Right lobe of liver (tissue), 6 donors: Measurements from ENCODE around the gene TSHZ1. TPM values are rescaled to one million over a fixed set of nuclear protein-coding genes. Genes with fewer than 3 reads are reported as not detected.
A peak's percentile ranks its signal among the peaks of the same experiment; 100 is the strongest.

ENCODE experiments used
- ATAC-seq, 4 donors: fragments of 200-7000 bp; cut with Tn5 transposase; one replicate each; pipeline ENCODE4 v1.9.1; 2020; ENCODE audit warnings: mild to moderate bottlenecking in 4 of 4, moderate library complexity in 4 of 4
- DNase-seq, 3 donors: peaks; one replicate each; pipeline ENCODE4 v3.0.0-alpha.2; 2020
- H3K27ac ChIP-seq, 3 donors: fragments of 200-600 bp; one replicate each; pipeline ENCODE4 v1.8.0; 2022
- H3K27me3 ChIP-seq, 2 donors: fragments of 200-600 bp; one replicate each; pipeline ENCODE4 v1.8.0; 2022
- H3K36me3 ChIP-seq, 4 donors: fragments of 200-600 bp; sonication (generic) in 1 of 4; one replicate each; pipeline versions ENCODE4 v1.5.1 to v1.8.0; 2017 to 2022; ENCODE audit warnings: control low read depth in 1 of 4
- H3K4me1 ChIP-seq, 4 donors: fragments of 200-600 bp; sonication (generic) in 1 of 4; one replicate each; pipeline versions ENCODE4 v1.5.1 to v1.8.0; 2017 to 2022; ENCODE audit warnings: control low read depth in 1 of 4
- H3K4me3 ChIP-seq, 3 donors: fragments of 200-600 bp; one replicate each; pipeline ENCODE4 v1.8.0; 2022
- H3K9me3 ChIP-seq, 4 donors: fragments of 200-600 bp; sonication (generic) in 1 of 4; one replicate each; pipeline versions ENCODE4 v1.5.1 to v1.8.0; 2017 to 2022; ENCODE audit warnings: control low read depth in 1 of 4
- POLR2A ChIP-seq: fragments of 450-650 bp; IDR thresholded peaks from one replicate; pipeline ENCODE4 v1.6.1; 2017; ENCODE audit warnings: antibody characterized with exemption, mild to moderate bottlenecking
- WGBS: methylation state at CpG from one replicate; pipeline ENCODE4 v1.1.6; 2018; ENCODE audit warnings: low coverage, low lambda C conversion rate; ENCODE audit not compliant: insufficient coverage; ENCODE audit errors: missing lambda C conversion rate; 5-methylcytosine and 5-hydroxymethylcytosine counted together
- intact Hi-C, 2 donors: fragments of 100-400 bp; cut with DNase I; formaldehyde crosslinking; loops; one replicate each; pipeline versions ENCODE4 v1.11.2 to v1.14.1; 2022
- total RNA-seq, 6 experiments: library from RNA; depleted of rRNA in 2 of 6; stranded (reverse); fragments of >200 nt in 2 of 6; fragmentation: NEBNext Ultra II Directional in 3 of 6; extraction: Animal tissue kit (Norgen Biotek cat#: 25700) in 3 of 6; gene quantifications; one replicate each; pipeline versions ENCODE4 v1.1.0 to v1.2.4, GENCODE V29; 2016 to 2023
- TF ChIP-seq, protein P1 (sequence below), 4 donors: fragments of 200-600 bp in 3 of 4; fragments of 450-650 bp in 1 of 4; IDR thresholded peaks; one replicate each; pipeline versions ENCODE4 v1.5.1 to v1.8.0; 2016 to 2022; ENCODE audit warnings: antibody characterized with exemption in 4 of 4, mild to moderate bottlenecking in 2 of 4
- donor health status: DM: no; HTN: yes; CAD: no.
- donor health status: DM: no; HTN: no; CAD: no.
- donor health status: DM: no; HTN: no; CAD: no.
- donor health status: DM: no; HTN: yes; CAD: no.
- donor health status: DM: no; HTN: yes; CAD: no.

The TSHZ1 gene
- total RNA-seq, 6 experiments from 2014 or later, result 6.4 to 13.3 (median 9.6) TPM

DNA sequence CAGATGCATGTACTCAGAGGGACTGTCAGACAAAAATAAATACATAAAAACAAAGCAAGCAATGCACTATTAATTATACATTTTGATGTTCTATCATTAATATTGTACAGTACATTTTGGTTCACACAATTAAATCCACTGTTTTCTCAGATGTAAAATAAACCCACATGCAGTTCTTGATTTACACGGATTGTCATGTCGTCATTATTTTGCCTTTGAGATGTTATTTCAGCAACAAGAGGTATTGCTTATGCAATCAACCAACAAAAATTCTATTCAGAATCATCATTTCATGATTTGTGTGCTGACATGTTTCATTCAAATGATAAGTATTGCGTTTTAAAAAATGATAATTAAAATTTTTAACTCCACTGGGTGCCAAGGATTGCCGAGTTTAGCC is 79.2 kb downstream of the TSHZ1 start:
- WGBS, result 77% methylated on average over 4 of the region's 4 CpGs
- TF ChIP-seq, protein P1, sequence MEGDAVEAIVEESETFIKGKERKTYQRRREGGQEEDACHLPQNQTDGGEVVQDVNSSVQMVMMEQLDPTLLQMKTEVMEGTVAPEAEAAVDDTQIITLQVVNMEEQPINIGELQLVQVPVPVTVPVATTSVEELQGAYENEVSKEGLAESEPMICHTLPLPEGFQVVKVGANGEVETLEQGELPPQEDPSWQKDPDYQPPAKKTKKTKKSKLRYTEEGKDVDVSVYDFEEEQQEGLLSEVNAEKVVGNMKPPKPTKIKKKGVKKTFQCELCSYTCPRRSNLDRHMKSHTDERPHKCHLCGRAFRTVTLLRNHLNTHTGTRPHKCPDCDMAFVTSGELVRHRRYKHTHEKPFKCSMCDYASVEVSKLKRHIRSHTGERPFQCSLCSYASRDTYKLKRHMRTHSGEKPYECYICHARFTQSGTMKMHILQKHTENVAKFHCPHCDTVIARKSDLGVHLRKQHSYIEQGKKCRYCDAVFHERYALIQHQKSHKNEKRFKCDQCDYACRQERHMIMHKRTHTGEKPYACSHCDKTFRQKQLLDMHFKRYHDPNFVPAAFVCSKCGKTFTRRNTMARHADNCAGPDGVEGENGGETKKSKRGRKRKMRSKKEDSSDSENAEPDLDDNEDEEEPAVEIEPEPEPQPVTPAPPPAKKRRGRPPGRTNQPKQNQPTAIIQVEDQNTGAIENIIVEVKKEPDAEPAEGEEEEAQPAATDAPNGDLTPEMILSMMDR (IDR thresholded peaks at IDR 0.05), result no peak
- TF ChIP-seq POLR2A, result no peak
- intact Hi-C loops, result no loop called here
- Histone ChIP-seq H3K36me3 (peaks cover 0 to 23% (median 7%) of the 10 kb centered on the region in 4 donors), H3K9me3 (no peaks in the 10 kb centered on the region), H3K27ac (peak overlapping the region in 1 of 3 donors; percentile 46), H3K4me1 (peaks cover 0 to 5% (median 2%) of the 10 kb centered on the region in 4 donors), H3K4me3 (no peak overlapping the region), H3K27me3 (no peaks in the 10 kb centered on the region)
- no peak for DNase-seq
- ATAC-seq, result no peak

DNA sequence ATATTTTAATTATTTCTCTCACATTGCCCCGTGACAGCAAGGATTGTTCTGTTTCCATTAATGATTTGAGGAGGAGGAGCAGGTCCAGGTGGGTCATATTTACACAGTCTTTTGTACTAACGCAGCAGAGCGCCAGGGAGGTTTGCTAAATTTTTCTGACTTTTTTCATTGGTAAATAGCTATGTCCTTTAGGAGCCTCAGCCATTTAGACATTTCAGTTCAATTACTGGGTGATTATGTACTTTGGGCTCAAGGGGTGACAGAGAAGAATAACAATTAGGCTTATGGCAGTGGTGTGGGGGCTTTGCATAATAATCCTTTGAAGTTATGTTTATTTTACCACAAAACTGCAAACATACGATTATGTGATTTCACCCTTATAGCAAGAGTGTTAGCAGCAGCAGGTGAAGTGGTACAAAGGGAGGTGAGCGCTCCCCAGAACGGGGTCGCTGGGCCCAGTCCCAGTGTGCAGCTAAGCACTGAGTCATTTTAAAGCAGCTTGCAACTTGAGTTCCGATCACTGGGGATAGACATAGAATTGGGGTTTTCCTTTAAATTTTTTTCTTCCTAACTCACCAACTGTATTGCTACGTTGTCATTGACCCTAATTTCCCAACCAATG is 80.3 kb downstream of the TSHZ1 start:
- H3K27ac ChIP-seq, result peak overlapping the region in 1 of 3 donors; percentile 46
- no peak for TF ChIP-seq POLR2A
- TF ChIP-seq, protein P1 (IDR thresholded peaks at IDR 0.05), result no peak
- peak; percentile 85 to 94 (median 90) for ATAC-seq
- no peaks in the 10 kb centered on the region for H3K27me3 ChIP-seq
- peak overlapping the region in 1 of 3 donors; percentile 10 for H3K4me3 ChIP-seq
- peaks cover 0 to 5% (median 2%) of the 10 kb centered on the region in 4 donors for H3K4me1 ChIP-seq
- DNase-seq, result no peak
- intact Hi-C loops, result no loop called here
- WGBS, result 50% methylated on average over 9 of the region's 9 CpGs
- no peaks in the 10 kb centered on the region for H3K9me3 ChIP-seq
- peaks cover 0 to 22% (median 7%) of the 10 kb centered on the region in 4 donors for H3K36me3 ChIP-seq

DNA sequence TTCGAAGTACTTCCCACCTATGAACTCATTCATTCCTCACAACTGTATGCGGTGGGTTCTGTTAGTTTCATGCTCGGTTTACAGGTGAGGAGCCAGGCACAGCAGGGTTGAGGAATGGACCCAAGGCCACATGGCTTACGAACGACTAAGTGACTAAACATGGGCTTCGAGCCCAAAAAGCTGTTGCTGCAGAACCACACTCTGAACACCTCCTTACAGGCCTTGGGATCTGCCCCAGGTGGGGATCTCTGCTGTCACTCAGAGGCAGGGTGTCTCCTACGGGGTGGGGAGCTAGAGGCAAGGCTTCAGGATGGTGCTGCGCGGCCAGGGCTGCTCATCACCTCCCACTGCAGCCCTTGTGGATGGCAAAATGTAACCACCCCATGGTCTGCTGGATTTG is 80.9 kb downstream of the TSHZ1 start:
- Histone ChIP-seq H3K4me1 (peaks cover 0 to 5% (median 2%) of the 10 kb centered on the region in 4 donors), H3K9me3 (no peaks in the 10 kb centered on the region), H3K36me3 (peaks cover 0 to 16% (median 2%) of the 10 kb centered on the region in 4 donors), H3K27ac (no peak overlapping the region), H3K27me3 (no peaks in the 10 kb centered on the region), H3K4me3 (no peak overlapping the region)
- ATAC-seq, result peak; percentile 25 to 34 (median 27)
- TF ChIP-seq, protein P1 (IDR thresholded peaks at IDR 0.05), result no peak
- no peak for TF ChIP-seq POLR2A
- DNase-seq, result no peak
- WGBS, result 39% methylated on average over 4 of the region's 9 CpGs
- intact Hi-C loops, result no loop called here

DNA sequence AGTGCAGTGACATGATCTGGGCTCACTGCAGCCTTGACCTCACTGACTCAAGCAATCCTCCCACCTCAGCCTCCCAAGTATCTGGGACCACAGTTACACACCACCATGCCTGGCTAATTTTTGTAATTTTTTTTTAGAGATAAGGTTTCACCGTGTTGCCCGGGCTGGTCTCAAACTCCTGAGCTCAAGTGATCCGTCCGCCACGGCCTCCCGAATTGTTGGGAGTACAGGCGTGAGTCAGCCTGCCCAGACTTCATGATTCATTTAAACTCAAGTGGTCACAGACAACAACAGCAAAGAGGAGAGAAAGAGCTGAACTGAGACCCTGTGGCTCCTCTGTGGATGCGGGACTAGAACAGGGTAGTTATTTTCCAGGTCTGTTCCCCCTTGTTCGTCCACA is 83.0 kb downstream of the TSHZ1 start:
- DNase-seq, result no peak
- Histone ChIP-seq H3K36me3 (peaks cover 0 to 1% (median 0%) of the 10 kb centered on the region in 4 donors), H3K27ac (no peak overlapping the region), H3K4me1 (peaks cover 0 to 5% (median 2%) of the 10 kb centered on the region in 4 donors), H3K4me3 (no peak overlapping the region), H3K27me3 (no peaks in the 10 kb centered on the region), H3K9me3 (no peaks in the 10 kb centered on the region)
- 84% methylated on average over 9 of the region's 9 CpGs for WGBS
- TF ChIP-seq POLR2A, result no peak
- TF ChIP-seq, protein P1 (IDR thresholded peaks at IDR 0.05), result no peak
- no peak for ATAC-seq
- intact Hi-C loops, result no loop called here
